ENCODE results near the gene SCEL.

DNA sequence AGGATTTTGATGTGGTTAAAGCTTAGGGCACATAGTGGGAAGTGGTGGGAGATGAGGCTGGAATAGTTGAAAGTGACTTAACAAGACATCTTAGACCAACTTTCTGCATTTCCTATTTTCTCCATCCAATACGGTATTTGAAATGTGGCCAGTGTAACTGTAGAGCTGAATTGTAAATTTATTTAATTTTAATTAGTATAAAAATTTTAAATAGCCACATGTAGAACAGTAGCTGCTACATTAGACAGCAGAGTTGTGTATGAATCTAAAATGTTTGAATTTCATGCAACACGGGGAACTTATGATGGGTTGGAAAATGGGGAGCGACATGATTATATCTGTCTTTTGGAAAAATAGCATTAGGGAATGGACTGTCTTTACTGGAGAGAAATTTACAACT lies 7.1 kb upstream of the SCEL start:
- TF ChIP-seq, protein P1, sequence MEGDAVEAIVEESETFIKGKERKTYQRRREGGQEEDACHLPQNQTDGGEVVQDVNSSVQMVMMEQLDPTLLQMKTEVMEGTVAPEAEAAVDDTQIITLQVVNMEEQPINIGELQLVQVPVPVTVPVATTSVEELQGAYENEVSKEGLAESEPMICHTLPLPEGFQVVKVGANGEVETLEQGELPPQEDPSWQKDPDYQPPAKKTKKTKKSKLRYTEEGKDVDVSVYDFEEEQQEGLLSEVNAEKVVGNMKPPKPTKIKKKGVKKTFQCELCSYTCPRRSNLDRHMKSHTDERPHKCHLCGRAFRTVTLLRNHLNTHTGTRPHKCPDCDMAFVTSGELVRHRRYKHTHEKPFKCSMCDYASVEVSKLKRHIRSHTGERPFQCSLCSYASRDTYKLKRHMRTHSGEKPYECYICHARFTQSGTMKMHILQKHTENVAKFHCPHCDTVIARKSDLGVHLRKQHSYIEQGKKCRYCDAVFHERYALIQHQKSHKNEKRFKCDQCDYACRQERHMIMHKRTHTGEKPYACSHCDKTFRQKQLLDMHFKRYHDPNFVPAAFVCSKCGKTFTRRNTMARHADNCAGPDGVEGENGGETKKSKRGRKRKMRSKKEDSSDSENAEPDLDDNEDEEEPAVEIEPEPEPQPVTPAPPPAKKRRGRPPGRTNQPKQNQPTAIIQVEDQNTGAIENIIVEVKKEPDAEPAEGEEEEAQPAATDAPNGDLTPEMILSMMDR (IDR thresholded peaks at IDR 0.05; ENCODE audit: low read length), result no peak
- no peak for TF ChIP-seq EZH2 (IDR thresholded peaks at IDR 0.05; ENCODE audit: borderline replicate concordance, low read length)
